ENCODE results near the gene NEDD4L. TPM values are rescaled to one million over a fixed set of nuclear protein-coding genes. Genes with fewer than 3 reads are reported as not detected.

Gene NEDD4L
- total RNA-seq, 1 donor from 2014 or later: 41.1 TPM

GRCh38 chr18:58012356-58012755, 31.7 kb upstream of the NEDD4L start:
- H3K36me3 Mint-ChIP-seq (ENCODE audit: unreplicated experiment): peaks cover 8% of the 10 kb centered on the region
- no peaks in the 10 kb centered on the region for H3K27me3 Mint-ChIP-seq (ENCODE audit: unreplicated experiment)
- no peak for TF ChIP-seq CTCF (IDR thresholded peaks at IDR 0.05)
- no peak overlapping the region for H3K27ac Mint-ChIP-seq (ENCODE audit: unreplicated experiment)
- no peak overlapping the region for H3K4me3 Mint-ChIP-seq (ENCODE audit: unreplicated experiment)
- DNase-seq (ENCODE audit: extremely low spot score, unreplicated experiment): no peak
- H3K4me1 Mint-ChIP-seq (ENCODE audit: unreplicated experiment): peaks cover 18% of the 10 kb centered on the region
- H3K9me3 Mint-ChIP-seq (ENCODE audit: unreplicated experiment): peaks cover 15% of the 10 kb centered on the region

- Mint-ChIP-seq H3K9me3 (ENCODE audit: unreplicated experiment) (peaks cover 15% of the 10 kb centered on the region), H3K27me3 (ENCODE audit: unreplicated experiment) (no peaks in the 10 kb centered on the region), H3K36me3 (ENCODE audit: unreplicated experiment) (peaks cover 8% of the 10 kb centered on the region), H3K4me3 (ENCODE audit: unreplicated experiment) (no peak overlapping the region), H3K27ac (ENCODE audit: unreplicated experiment) (no peak overlapping the region), H3K4me1 (ENCODE audit: unreplicated experiment) (peaks cover 18% of the 10 kb centered on the region)
- no peak for TF ChIP-seq CTCF (IDR thresholded peaks at IDR 0.05)
- DNase-seq (ENCODE audit: extremely low spot score, unreplicated experiment): no peak
These were observed 30.5 kb upstream of the NEDD4L start for GRCh38 chr18:58013241-58014211.

- H3K9me3 Mint-ChIP-seq (ENCODE audit: unreplicated experiment): peaks cover 15% of the 10 kb centered on the region
- H3K4me3 Mint-ChIP-seq (ENCODE audit: unreplicated experiment): no peak overlapping the region
- no peaks in the 10 kb centered on the region for H3K27me3 Mint-ChIP-seq (ENCODE audit: unreplicated experiment)
- no peak for TF ChIP-seq CTCF (IDR thresholded peaks at IDR 0.05)
- DNase-seq (ENCODE audit: extremely low spot score, unreplicated experiment): no peak
- peaks cover 8% of the 10 kb centered on the region for H3K36me3 Mint-ChIP-seq (ENCODE audit: unreplicated experiment)
- H3K4me1 Mint-ChIP-seq (ENCODE audit: unreplicated experiment): peaks cover 7% of the 10 kb centered on the region
- no peak overlapping the region for H3K27ac Mint-ChIP-seq (ENCODE audit: unreplicated experiment)
These were observed 28.8 kb upstream of the NEDD4L start for GRCh38 chr18:58015065-58015780.

- peaks cover 5% of the 10 kb centered on the region for H3K4me1 Mint-ChIP-seq (ENCODE audit: unreplicated experiment)
- TF ChIP-seq CTCF (IDR thresholded peaks at IDR 0.05): no peak
- no peak overlapping the region for H3K4me3 Mint-ChIP-seq (ENCODE audit: unreplicated experiment)
- H3K27me3 Mint-ChIP-seq (ENCODE audit: unreplicated experiment): no peaks in the 10 kb centered on the region
- no peak for DNase-seq (ENCODE audit: extremely low spot score, unreplicated experiment)
- peaks cover 8% of the 10 kb centered on the region for H3K36me3 Mint-ChIP-seq (ENCODE audit: unreplicated experiment)
- peaks cover 15% of the 10 kb centered on the region for H3K9me3 Mint-ChIP-seq (ENCODE audit: unreplicated experiment)
- H3K27ac Mint-ChIP-seq (ENCODE audit: unreplicated experiment): no peak overlapping the region
These were observed 26.8 kb upstream of the NEDD4L start for GRCh38 chr18:58017267-58017666.

- peaks cover 9% of the 10 kb centered on the region for H3K9me3 Mint-ChIP-seq (ENCODE audit: unreplicated experiment)
- H3K4me3 Mint-ChIP-seq (ENCODE audit: unreplicated experiment): no peak overlapping the region
- peaks cover 2% of the 10 kb centered on the region for H3K4me1 Mint-ChIP-seq (ENCODE audit: unreplicated experiment)
- no peak for DNase-seq (ENCODE audit: extremely low spot score, unreplicated experiment)
- peaks cover 8% of the 10 kb centered on the region for H3K36me3 Mint-ChIP-seq (ENCODE audit: unreplicated experiment)
- TF ChIP-seq CTCF (IDR thresholded peaks at IDR 0.05): no peak
- no peak overlapping the region for H3K27ac Mint-ChIP-seq (ENCODE audit: unreplicated experiment)
- H3K27me3 Mint-ChIP-seq (ENCODE audit: unreplicated experiment): peaks cover 3% of the 10 kb centered on the region
These were observed 23.4 kb upstream of the NEDD4L start for GRCh38 chr18:58020567-58021107.
